SK-N-SH treated with all-trans-retinoic acid at 6 μM for 48 hours (cell line): ENCODE results near the gene RLN2.
"Not testable (repeated sequence)": the region's sequence is repeated elsewhere in the genome, so short reads cannot be mapped to it uniquely, and the experiment has no call there.

Experiments
- ATAC-seq: fragments of 200-7000 bp; cut with Tn5 transposase; 3 replicates; pipeline ENCODE4 v1.9.1; 2020; ENCODE audit warnings: mild to moderate bottlenecking, moderate library complexity
- ARNTL ChIP-seq: fragments of 450-650 bp; formaldehyde crosslinking; IDR thresholded peaks from 2 replicates; pipeline ENCODE4 v1.5.0; 2020; ENCODE audit warnings: low read depth, mild to moderate bottlenecking, moderate library complexity, borderline replicate concordance
- ESRRG ChIP-seq: fragments of 250-450 bp; sonication (Bioruptor Pico); IDR thresholded peaks from 2 replicates; pipeline ENCODE4 v1.6.1; 2021; ENCODE audit warnings: mild to moderate bottlenecking
- SNAI2 ChIP-seq: fragments of 250-450 bp; sonication (Bioruptor Pico); IDR thresholded peaks from 2 replicates; pipeline ENCODE4 v1.5.0; 2020; ENCODE audit warnings: mild to moderate bottlenecking, moderate library complexity
- TCF4 ChIP-seq: fragments of 250-450 bp; sonication (Bioruptor Pico); IDR thresholded peaks from 2 replicates; pipeline ENCODE4 v1.8.0; 2021; ENCODE audit warnings: mild to moderate bottlenecking, moderate library complexity, borderline replicate concordance
- ZC3H10 ChIP-seq: fragments of 250-450 bp; sonication (Bioruptor Pico); IDR thresholded peaks from 2 replicates; pipeline ENCODE4 v1.5.1; 2021; ENCODE audit warnings: mild to moderate bottlenecking, moderate library complexity
- ZFP3 ChIP-seq: fragments of 250-450 bp; sonication (Bioruptor Pico); IDR thresholded peaks from 2 replicates; pipeline ENCODE4 v1.5.0; 2020; ENCODE audit warnings: mild to moderate bottlenecking, moderate library complexity
- ZNF70 ChIP-seq: fragments of 450-650 bp; formaldehyde crosslinking; IDR thresholded peaks from 2 replicates; pipeline ENCODE4 v1.5.0; 2020; ENCODE audit warnings: mild to moderate bottlenecking, moderate library complexity
- TF ChIP-seq, protein P1 (sequence below): fragments of 250-450 bp; sonication (Bioruptor Pico); IDR thresholded peaks from 2 replicates; pipeline ENCODE4 v1.5.0; 2020; ENCODE audit warnings: mild to moderate bottlenecking, moderate library complexity
- TF ChIP-seq, protein P2 (sequence below): fragments of 250-450 bp; sonication (Bioruptor Pico); IDR thresholded peaks from 2 replicates; pipeline ENCODE4 v1.8.0; 2020; ENCODE audit warnings: mild to moderate bottlenecking, moderate library complexity, borderline replicate concordance
- TF ChIP-seq, protein P3 (sequence below): fragments of 250-450 bp; sonication (Bioruptor Pico); IDR thresholded peaks from 2 replicates; pipeline ENCODE4 v1.5.1; 2020; ENCODE audit warnings: low read depth, mild to moderate bottlenecking, moderate library complexity
- TF ChIP-seq, protein P4 (sequence below): fragments of 250-450 bp; sonication (Bioruptor Pico); IDR thresholded peaks from 2 replicates; pipeline ENCODE4 v1.5.1; 2021; ENCODE audit warnings: mild to moderate bottlenecking, moderate library complexity

Gene RLN2

DNA sequence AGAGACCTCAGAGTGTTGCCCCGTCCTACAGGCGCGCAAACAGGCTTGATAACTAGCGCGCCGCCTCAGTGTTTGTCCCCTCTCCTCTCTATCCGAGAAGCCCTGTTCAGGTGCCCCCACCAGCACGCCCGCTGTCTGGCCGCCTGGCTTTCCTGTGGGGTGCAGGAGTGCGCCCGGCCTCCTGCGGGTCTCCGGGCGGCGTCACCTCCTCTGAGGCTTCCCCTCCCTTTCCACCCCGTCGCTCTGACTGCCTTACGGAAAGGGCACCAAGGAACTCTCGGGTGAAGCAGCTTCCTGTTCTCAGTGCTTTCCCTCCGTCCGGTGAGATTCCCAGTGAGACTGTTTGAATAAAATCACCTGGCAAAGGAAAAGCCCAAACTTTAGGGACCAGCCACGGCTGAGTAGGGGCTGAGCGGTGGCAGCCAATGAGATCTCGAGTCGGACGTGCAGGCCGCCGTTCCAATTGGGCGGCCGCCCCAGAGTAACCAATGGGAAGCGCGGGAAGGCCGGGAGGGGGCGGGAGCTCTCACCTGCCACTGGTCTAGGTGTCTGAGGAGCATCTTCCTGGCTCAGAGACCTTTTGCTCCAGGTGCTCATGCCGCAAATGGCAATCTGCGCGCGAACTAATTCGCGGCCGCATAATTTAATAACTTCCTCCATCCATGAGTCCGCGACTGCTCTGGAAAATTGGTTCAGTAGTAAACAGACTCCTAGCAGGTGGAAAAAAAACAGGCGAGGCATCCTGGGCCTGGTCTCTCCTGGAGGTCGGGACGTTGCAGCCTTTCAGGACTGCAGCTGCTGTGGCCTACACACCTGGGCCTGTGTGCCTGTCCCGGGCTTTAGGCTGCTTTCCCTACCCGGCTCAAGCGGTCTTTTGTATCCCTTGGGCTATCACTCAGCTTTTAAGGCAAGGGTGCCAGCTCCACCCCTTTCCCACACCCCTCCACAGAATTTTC lies at the start of gene RLN2:
RLN2 (minus strand) TSS at position 877 of the 956 bp plus-strand sequence; CDS start at position 741, 136 bp downstream.
- peak; percentile 100 for ATAC-seq

DNA sequence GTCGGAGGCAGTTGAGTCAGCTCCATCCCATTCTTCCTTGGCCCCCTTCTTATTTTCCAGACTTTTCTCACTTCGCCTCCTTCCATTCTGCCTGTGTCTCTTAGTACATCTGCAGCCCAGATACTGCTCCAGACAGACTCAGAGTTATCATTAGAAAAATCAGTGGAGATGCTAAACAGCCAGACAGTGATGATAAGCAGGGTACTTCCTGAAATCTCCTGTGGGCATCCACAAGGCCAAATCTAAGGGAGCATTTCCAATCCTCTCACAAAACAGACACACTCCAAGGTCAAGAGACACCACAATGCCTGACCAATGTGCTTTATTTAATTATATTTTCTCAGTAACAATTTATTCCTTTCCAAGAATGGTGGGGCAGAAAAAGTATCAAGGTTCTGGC lies 49.7 kb upstream of the RLN2 start:
- peak; percentile 44; the same call in 2 of the 3 replicates for ATAC-seq
- TF ChIP-seq ESRRG (CRISPR knock-in tag): 0 out of 2 replicates have a peak, but pooled peaks have one; percentile 75
- no peak for TF ChIP-seq ZNF70 (CRISPR knock-in tag)
- TF ChIP-seq TCF4 (CRISPR knock-in tag): peak; percentile 97
- TF ChIP-seq, protein P1, sequence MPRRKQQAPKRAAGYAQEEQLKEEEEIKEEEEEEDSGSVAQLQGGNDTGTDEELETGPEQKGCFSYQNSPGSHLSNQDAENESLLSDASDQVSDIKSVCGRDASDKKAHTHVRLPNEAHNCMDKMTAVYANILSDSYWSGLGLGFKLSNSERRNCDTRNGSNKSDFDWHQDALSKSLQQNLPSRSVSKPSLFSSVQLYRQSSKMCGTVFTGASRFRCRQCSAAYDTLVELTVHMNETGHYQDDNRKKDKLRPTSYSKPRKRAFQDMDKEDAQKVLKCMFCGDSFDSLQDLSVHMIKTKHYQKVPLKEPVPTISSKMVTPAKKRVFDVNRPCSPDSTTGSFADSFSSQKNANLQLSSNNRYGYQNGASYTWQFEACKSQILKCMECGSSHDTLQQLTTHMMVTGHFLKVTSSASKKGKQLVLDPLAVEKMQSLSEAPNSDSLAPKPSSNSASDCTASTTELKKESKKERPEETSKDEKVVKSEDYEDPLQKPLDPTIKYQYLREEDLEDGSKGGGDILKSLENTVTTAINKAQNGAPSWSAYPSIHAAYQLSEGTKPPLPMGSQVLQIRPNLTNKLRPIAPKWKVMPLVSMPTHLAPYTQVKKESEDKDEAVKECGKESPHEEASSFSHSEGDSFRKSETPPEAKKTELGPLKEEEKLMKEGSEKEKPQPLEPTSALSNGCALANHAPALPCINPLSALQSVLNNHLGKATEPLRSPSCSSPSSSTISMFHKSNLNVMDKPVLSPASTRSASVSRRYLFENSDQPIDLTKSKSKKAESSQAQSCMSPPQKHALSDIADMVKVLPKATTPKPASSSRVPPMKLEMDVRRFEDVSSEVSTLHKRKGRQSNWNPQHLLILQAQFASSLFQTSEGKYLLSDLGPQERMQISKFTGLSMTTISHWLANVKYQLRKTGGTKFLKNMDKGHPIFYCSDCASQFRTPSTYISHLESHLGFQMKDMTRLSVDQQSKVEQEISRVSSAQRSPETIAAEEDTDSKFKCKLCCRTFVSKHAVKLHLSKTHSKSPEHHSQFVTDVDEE: peak; percentile 84
- TF ChIP-seq, protein P2, sequence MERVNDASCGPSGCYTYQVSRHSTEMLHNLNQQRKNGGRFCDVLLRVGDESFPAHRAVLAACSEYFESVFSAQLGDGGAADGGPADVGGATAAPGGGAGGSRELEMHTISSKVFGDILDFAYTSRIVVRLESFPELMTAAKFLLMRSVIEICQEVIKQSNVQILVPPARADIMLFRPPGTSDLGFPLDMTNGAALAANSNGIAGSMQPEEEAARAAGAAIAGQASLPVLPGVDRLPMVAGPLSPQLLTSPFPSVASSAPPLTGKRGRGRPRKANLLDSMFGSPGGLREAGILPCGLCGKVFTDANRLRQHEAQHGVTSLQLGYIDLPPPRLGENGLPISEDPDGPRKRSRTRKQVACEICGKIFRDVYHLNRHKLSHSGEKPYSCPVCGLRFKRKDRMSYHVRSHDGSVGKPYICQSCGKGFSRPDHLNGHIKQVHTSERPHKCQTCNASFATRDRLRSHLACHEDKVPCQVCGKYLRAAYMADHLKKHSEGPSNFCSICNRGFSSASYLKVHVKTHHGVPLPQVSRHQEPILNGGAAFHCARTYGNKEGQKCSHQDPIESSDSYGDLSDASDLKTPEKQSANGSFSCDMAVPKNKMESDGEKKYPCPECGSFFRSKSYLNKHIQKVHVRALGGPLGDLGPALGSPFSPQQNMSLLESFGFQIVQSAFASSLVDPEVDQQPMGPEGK (CRISPR knock-in tag): no peak
- TF ChIP-seq, protein P3, sequence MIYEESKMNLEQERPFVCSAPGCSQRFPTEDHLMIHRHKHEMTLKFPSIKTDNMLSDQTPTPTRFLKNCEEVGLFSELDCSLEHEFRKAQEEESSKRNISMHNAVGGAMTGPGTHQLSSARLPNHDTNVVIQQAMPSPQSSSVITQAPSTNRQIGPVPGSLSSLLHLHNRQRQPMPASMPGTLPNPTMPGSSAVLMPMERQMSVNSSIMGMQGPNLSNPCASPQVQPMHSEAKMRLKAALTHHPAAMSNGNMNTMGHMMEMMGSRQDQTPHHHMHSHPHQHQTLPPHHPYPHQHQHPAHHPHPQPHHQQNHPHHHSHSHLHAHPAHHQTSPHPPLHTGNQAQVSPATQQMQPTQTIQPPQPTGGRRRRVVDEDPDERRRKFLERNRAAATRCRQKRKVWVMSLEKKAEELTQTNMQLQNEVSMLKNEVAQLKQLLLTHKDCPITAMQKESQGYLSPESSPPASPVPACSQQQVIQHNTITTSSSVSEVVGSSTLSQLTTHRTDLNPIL (CRISPR knock-in tag): no peak

DNA sequence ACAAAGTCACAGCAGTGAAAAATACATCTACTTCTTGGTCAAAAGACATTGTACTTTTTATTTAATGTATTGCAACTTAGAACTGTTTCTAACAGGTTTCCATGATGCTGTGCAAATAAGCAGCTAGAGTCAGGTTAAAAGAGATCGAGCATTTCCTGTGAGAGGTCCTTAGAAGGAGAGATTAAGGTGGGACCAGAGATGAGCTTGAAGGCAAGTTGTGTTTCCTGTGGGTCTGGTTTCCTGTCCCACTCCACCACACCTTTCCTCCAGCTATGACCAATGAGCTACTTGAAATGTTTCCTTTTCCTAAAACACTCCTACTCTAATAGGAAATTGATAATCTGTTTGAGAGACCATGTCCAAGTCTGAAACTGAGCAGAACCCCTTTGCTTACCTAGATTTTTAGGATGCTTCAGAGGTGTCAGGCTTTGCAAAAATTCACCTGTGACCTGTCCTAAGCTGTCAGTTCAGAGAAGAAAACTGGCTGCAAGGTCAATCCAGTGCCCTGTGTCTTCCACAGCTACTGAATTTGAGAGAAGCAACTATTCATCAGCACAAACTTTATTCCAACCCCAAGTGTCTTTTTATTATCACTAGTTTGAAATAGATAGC lies 48.2 kb upstream of the RLN2 start:
- no peak for ATAC-seq
- TF ChIP-seq, protein P3 (CRISPR knock-in tag): no peak

GRCh38 chr9:5338992-5339981 lies 34.8 kb upstream of the RLN2 start, which contains the start of gene RLN1:
TSS of gene RLN1 (minus strand) at chr9:5339876. CDS start at chr9:5339746, 130 bp downstream.
- peak; percentile 100 for ATAC-seq

- ATAC-seq: no peak
- TF ChIP-seq ZFP3 (CRISPR knock-in tag): no peak
- no peak for TF ChIP-seq ZC3H10 (CRISPR knock-in tag)
- no peak for TF ChIP-seq SNAI2 (CRISPR knock-in tag)
- TF ChIP-seq, protein P2 (CRISPR knock-in tag): no peak
- TF ChIP-seq TCF4 (CRISPR knock-in tag): no peak
- TF ChIP-seq, protein P4, sequence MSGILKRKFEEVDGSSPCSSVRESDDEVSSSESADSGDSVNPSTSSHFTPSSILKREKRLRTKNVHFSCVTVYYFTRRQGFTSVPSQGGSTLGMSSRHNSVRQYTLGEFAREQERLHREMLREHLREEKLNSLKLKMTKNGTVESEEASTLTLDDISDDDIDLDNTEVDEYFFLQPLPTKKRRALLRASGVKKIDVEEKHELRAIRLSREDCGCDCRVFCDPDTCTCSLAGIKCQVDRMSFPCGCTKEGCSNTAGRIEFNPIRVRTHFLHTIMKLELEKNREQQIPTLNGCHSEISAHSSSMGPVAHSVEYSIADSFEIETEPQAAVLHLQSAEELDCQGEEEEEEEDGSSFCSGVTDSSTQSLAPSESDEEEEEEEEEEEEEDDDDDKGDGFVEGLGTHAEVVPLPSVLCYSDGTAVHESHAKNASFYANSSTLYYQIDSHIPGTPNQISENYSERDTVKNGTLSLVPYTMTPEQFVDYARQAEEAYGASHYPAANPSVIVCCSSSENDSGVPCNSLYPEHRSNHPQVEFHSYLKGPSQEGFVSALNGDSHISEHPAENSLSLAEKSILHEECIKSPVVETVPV (CRISPR knock-in tag): no peak
- no peak for TF ChIP-seq ARNTL
- TF ChIP-seq, protein P1: no peak
- TF ChIP-seq ESRRG (CRISPR knock-in tag): no peak
Observed at GRCh38 chr9:5336688-5337087, 32.2 kb upstream of the RLN2 start.

DNA sequence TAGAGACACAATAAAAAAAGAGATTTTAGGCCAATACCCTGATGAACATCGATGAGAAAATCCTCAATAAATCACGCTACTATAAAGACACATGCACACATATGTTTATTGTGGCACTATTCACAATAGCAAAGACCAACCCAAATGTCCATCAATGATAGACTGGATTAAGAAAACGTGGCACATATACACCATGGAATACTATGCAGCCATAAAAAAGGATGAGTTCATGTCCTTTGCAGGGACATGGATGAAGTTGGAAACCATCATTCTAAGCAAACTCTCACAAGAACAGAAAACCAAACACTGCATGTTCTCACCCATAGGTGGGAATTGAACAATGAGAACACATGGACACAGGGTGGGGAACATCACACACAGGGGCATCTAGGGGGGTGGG lies 26.8 kb upstream of the RLN2 start:
- ATAC-seq: not testable (repeated sequence)
